HFFc6 (cell line): ENCODE data around the gene SLC43A3. TPM values are rescaled to one million over a fixed set of nuclear protein-coding genes. Genes with fewer than 3 reads are reported as not detected.

Experiments
- DNase-seq: peaks from one replicate; pipeline ENCODE4 v3.0.0-alpha.2; 2018
- H3K27ac Mint-ChIP-seq: 2 replicates; pipeline ENCODE4 v1.8.0; 2020; ENCODE audit warnings: mild to moderate bottlenecking, mixed read lengths
- H3K27me3 Mint-ChIP-seq: 2 replicates; pipeline ENCODE4 v1.8.0; 2021; ENCODE audit warnings: mild to moderate bottlenecking, moderate library complexity, mixed read lengths; ENCODE audit not compliant: insufficient read depth
- H3K36me3 Mint-ChIP-seq: 2 replicates; pipeline ENCODE4 v1.8.0; 2021; ENCODE audit warnings: low read depth, mixed read lengths
- H3K4me1 Mint-ChIP-seq: 2 replicates; pipeline ENCODE4 v1.8.0; 2020; ENCODE audit warnings: low read depth, mixed read lengths
- H3K4me3 Mint-ChIP-seq: 2 replicates; pipeline ENCODE4 v1.8.0; 2020; ENCODE audit warnings: mild to moderate bottlenecking, moderate library complexity, mixed read lengths
- H3K9me3 Mint-ChIP-seq: 2 replicates; pipeline ENCODE4 v1.8.0; 2020; ENCODE audit warnings: mild to moderate bottlenecking, mixed read lengths
- total RNA-seq, 6 experiments: library from RNA; stranded (reverse); fragmentation: NEBNext Ultra II Directional; extraction: Animal tissue kit (Norgen Biotek cat#: 25700); gene quantifications; 2 replicates in 1 of 6; 3 replicates in 5 of 6; pipeline ENCODE4 v1.2.3, GENCODE V29; 2021
- TF ChIP-seq, protein P1 (sequence below): fragments of 200-600 bp; sonication (generic); IDR thresholded peaks from 2 replicates; pipeline ENCODE4 v1.5.0; 2021; ENCODE audit warnings: antibody characterized with exemption, mild to moderate bottlenecking

Gene SLC43A3
- total RNA-seq, 6 experiments from 2014 or later, result 2.1 to 18.7 (median 15.8) TPM

DNA sequence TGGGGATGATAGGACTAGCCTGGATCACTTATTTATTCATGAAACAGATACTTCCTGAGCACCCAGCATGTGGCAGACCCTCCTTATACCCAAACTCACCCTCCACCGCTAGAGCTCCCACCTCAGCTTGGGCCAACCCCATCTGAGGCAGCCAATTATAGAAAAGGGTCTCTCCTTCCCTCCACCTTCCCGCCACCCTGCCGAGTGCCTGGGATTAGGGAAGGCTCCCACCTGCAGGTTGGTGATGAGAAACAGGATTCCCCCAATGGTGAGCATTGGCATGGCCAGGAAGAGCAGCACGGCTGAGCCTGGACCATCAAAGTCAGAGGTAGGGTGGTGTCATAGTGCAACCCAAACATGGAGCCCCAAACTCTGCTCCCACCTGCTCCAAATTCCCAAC is 5.9 kb downstream of the SLC43A3 start:
- TF ChIP-seq, protein P1, sequence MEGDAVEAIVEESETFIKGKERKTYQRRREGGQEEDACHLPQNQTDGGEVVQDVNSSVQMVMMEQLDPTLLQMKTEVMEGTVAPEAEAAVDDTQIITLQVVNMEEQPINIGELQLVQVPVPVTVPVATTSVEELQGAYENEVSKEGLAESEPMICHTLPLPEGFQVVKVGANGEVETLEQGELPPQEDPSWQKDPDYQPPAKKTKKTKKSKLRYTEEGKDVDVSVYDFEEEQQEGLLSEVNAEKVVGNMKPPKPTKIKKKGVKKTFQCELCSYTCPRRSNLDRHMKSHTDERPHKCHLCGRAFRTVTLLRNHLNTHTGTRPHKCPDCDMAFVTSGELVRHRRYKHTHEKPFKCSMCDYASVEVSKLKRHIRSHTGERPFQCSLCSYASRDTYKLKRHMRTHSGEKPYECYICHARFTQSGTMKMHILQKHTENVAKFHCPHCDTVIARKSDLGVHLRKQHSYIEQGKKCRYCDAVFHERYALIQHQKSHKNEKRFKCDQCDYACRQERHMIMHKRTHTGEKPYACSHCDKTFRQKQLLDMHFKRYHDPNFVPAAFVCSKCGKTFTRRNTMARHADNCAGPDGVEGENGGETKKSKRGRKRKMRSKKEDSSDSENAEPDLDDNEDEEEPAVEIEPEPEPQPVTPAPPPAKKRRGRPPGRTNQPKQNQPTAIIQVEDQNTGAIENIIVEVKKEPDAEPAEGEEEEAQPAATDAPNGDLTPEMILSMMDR, result no peak

DNA sequence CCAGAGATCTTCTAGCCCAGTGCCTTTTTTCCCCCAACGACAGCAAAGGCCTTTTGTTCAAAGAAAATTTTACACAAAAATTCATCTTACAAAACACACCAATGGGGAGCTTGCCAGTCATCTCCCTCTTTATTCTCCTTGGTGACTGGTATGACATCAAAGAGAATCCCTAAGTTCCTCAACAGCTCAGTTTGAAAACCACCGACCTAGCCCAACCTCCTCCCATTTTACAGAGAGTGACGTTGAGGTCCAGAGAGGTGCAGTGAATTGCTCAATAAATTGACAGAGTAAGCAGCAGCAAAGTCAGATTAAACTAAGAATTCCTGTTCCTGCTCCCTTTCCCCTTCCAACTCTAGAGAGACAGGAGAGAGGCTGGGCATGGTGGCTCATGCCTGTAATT is 7.8 kb downstream of the SLC43A3 start:
- Mint-ChIP-seq H3K27me3 (peaks cover 15% of the 10 kb centered on the region), H3K27ac (no peak overlapping the region), H3K36me3 (peaks cover 8% of the 10 kb centered on the region; the same call in 1 of the 2 replicates), H3K4me1 (peaks cover under 1% of the 10 kb centered on the region), H3K4me3 (no peak overlapping the region), H3K9me3 (no peaks in the 10 kb centered on the region)
- DNase-seq, result no peak
- TF ChIP-seq, protein P1, result no peak

More for the DNA sequence above, 5.9 kb downstream of the SLC43A3 start:
- no peak for DNase-seq
- H3K27ac Mint-ChIP-seq, result no peak overlapping the region
- no peak overlapping the region for H3K4me3 Mint-ChIP-seq
- H3K4me1 Mint-ChIP-seq, result peaks cover 19% of the 10 kb centered on the region
- peaks cover 8% of the 10 kb centered on the region; the same call in 1 of the 2 replicates for H3K36me3 Mint-ChIP-seq
- peaks cover 15% of the 10 kb centered on the region; the same call in 1 of the 2 replicates for H3K27me3 Mint-ChIP-seq
- H3K9me3 Mint-ChIP-seq, result no peaks in the 10 kb centered on the region

DNA sequence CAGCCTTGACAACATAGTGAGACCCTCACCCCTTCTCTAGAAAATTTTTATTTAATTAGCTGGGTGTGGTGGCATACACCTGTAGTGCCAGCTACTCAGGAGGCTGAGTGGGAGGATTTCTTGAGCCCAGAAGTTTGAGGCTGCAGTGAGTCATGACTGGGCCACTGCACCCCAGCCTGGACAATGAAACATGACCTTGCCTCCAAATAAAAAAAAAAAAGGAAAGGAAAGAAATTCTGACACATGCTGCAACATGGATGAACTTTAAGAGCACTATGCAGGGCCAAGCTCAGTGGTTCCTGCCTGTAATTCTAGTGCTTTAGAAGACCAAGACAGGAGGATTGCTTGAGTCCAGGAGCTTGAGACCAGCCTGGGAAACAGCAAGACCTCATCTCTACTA is 8.8 kb downstream of the SLC43A3 start:
- Mint-ChIP-seq H3K4me3 (no peak overlapping the region), H3K4me1 (no peaks in the 10 kb centered on the region), H3K27ac (no peak overlapping the region), H3K9me3 (no peaks in the 10 kb centered on the region), H3K27me3 (peaks cover 15% of the 10 kb centered on the region), H3K36me3 (peaks cover 8% of the 10 kb centered on the region; the same call in 1 of the 2 replicates)
- TF ChIP-seq, protein P1, result no peak
- no peak for DNase-seq

DNA sequence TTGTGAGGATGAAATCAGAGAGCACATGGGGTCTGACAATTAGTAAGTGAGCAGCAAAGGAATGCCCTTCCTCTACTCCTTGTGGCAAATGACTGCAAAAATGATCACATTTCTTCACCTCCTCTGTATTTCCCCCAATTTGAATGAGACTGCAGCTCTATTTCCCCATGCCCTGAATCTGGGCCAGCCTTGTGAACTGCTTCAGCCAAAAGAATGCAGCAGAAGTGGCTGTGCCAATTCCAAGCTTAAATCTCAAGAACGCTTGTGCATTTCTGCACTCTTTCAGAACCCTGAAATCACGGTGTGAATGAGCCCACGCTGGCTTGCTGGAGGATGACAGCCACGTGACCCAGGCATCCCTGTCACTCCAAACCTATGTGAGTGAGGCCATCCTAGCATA is 9.9 kb downstream of the SLC43A3 start:
- Mint-ChIP-seq H3K27ac (no peak overlapping the region), H3K27me3 (peaks cover 11% of the 10 kb centered on the region), H3K36me3 (peaks cover 8% of the 10 kb centered on the region; the same call in 1 of the 2 replicates), H3K4me1 (no peaks in the 10 kb centered on the region), H3K4me3 (no peak overlapping the region), H3K9me3 (no peaks in the 10 kb centered on the region)
- TF ChIP-seq, protein P1, result no peak
- DNase-seq, result no peak

DNA sequence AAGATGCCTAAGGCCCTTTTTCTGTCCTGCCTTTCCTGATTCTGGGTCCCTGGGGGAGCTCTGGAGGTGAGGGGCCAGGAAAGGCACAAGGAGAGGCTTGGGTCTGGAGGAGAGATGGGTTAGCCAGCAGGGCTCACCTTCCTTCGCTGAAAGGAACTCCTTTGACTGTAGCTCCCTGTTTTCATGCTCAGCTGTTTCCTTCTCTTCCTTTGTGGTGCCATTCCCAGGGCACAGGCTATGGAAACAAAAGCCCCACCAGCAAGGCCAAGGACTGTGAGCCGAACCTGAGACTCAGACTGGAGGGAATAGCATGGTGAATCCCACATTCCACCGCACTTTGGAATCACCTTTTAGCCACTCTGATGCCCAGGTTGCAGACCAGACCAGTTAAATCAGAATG is 10.5 kb downstream of the SLC43A3 start:
- Mint-ChIP-seq H3K36me3 (peaks cover 8% of the 10 kb centered on the region; the same call in 1 of the 2 replicates), H3K27ac (no peak overlapping the region), H3K27me3 (peaks cover 11% of the 10 kb centered on the region)

More for the DNA sequence above, 10.5 kb downstream of the SLC43A3 start:
- no peaks in the 10 kb centered on the region for H3K4me1 Mint-ChIP-seq
- no peaks in the 10 kb centered on the region for H3K9me3 Mint-ChIP-seq
- TF ChIP-seq, protein P1, result no peak
- no peak overlapping the region for H3K4me3 Mint-ChIP-seq
- no peak for DNase-seq
